Type B pancreatic cell (in vitro differentiated cells): Measurements from ENCODE around the gene SS18L1. TPM values are rescaled to one million over a fixed set of nuclear protein-coding genes. Genes with fewer than 3 reads are reported as not detected.

Experiments
- DNase-seq: peaks from one replicate; pipeline ENCODE4 v3.0.0; 2021; ENCODE audit warnings: mixed read lengths; ENCODE audit not compliant: unreplicated experiment; ENCODE audit errors: extremely low spot score
- H3K27ac Mint-ChIP-seq: 2 replicates; pipeline ENCODE4 v1.8.0; 2021; ENCODE audit warnings: mild to moderate bottlenecking, mixed read lengths
- H3K27me3 Mint-ChIP-seq: 2 replicates; pipeline ENCODE4 v1.8.0; 2021; ENCODE audit warnings: mixed read lengths
- H3K36me3 Mint-ChIP-seq: 2 replicates; pipeline ENCODE4 v1.8.0; 2021; ENCODE audit warnings: mixed read lengths
- H3K4me1 Mint-ChIP-seq: one replicate; pipeline ENCODE4 v1.8.0; 2021; ENCODE audit warnings: mixed read lengths; ENCODE audit not compliant: unreplicated experiment
- H3K4me3 Mint-ChIP-seq: 2 replicates; pipeline ENCODE4 v1.8.0; 2021; ENCODE audit warnings: mild to moderate bottlenecking, mixed read lengths
- H3K9me3 Mint-ChIP-seq: 2 replicates; pipeline ENCODE4 v1.8.0; 2021; ENCODE audit warnings: mixed read lengths
- CTCF ChIP-seq: fragments of 200-600 bp; sonication (generic); conservative IDR thresholded peaks from 2 replicates; pipeline ENCODE4 v1.5.0; 2021; ENCODE audit warnings: antibody characterized with exemption, mild to moderate bottlenecking
- total RNA-seq: library from RNA; stranded (reverse); gene quantifications from 2 replicates; pipeline ENCODE4 v1.2.1, GENCODE V29; 2021; ENCODE audit warnings: low replicate concordance

SS18L1 gene
- total RNA-seq, 1 donor from 2014 or later = 25.5 TPM

GRCh38 chr20:62208061-62208794 lies 64.7 kb downstream of the SS18L1 start:
- H3K9me3 Mint-ChIP-seq = no peaks in the 10 kb centered on the region
- H3K27me3 Mint-ChIP-seq = peaks cover 7% of the 10 kb centered on the region
- DNase-seq = no peak
- no peak for TF ChIP-seq CTCF
- no peak overlapping the region for H3K4me3 Mint-ChIP-seq
- peaks cover 4% of the 10 kb centered on the region for H3K4me1 Mint-ChIP-seq
- H3K36me3 Mint-ChIP-seq = no peaks in the 10 kb centered on the region
- no peak overlapping the region for H3K27ac Mint-ChIP-seq

- H3K9me3 Mint-ChIP-seq = no peaks in the 10 kb centered on the region
- no peak overlapping the region for H3K4me3 Mint-ChIP-seq
- H3K4me1 Mint-ChIP-seq = peaks cover 4% of the 10 kb centered on the region
- H3K27me3 Mint-ChIP-seq = peaks cover 11% of the 10 kb centered on the region
- no peak for DNase-seq
- H3K36me3 Mint-ChIP-seq = no peaks in the 10 kb centered on the region
- TF ChIP-seq CTCF = no peak
- no peak overlapping the region for H3K27ac Mint-ChIP-seq
Measured at GRCh38 chr20:62208795-62209755, 65.5 kb downstream of the SS18L1 start.

- H3K36me3 Mint-ChIP-seq = no peaks in the 10 kb centered on the region
- TF ChIP-seq CTCF = no peak
- H3K4me1 Mint-ChIP-seq = peaks cover 4% of the 10 kb centered on the region
- no peaks in the 10 kb centered on the region for H3K9me3 Mint-ChIP-seq
- H3K27ac Mint-ChIP-seq = no peak overlapping the region
- no peak overlapping the region for H3K4me3 Mint-ChIP-seq
- H3K27me3 Mint-ChIP-seq = peaks cover 19% of the 10 kb centered on the region
- DNase-seq = no peak
Measured at GRCh38 chr20:62209850-62210495, 66.4 kb downstream of the SS18L1 start.

GRCh38 chr20:62210496-62210855 lies 66.9 kb downstream of the SS18L1 start:
- Mint-ChIP-seq H3K27me3 (peaks cover 24% of the 10 kb centered on the region), H3K4me1 (peaks cover 4% of the 10 kb centered on the region), H3K9me3 (no peaks in the 10 kb centered on the region), H3K27ac (no peak overlapping the region), H3K36me3 (no peaks in the 10 kb centered on the region), H3K4me3 (no peak overlapping the region)
- no peak for DNase-seq
- TF ChIP-seq CTCF = no peak

- no peak for TF ChIP-seq CTCF
- no peak overlapping the region for H3K4me3 Mint-ChIP-seq
- peaks cover 29% of the 10 kb centered on the region for H3K27me3 Mint-ChIP-seq
- no peaks in the 10 kb centered on the region for H3K36me3 Mint-ChIP-seq
- H3K4me1 Mint-ChIP-seq = peaks cover 4% of the 10 kb centered on the region
- DNase-seq = no peak
- H3K9me3 Mint-ChIP-seq = no peaks in the 10 kb centered on the region
- H3K27ac Mint-ChIP-seq = no peak overlapping the region
Measured at GRCh38 chr20:62211216-62211615, 67.6 kb downstream of the SS18L1 start.
